ENCODE results near the gene SSR1.

SSR1 gene

DNA sequence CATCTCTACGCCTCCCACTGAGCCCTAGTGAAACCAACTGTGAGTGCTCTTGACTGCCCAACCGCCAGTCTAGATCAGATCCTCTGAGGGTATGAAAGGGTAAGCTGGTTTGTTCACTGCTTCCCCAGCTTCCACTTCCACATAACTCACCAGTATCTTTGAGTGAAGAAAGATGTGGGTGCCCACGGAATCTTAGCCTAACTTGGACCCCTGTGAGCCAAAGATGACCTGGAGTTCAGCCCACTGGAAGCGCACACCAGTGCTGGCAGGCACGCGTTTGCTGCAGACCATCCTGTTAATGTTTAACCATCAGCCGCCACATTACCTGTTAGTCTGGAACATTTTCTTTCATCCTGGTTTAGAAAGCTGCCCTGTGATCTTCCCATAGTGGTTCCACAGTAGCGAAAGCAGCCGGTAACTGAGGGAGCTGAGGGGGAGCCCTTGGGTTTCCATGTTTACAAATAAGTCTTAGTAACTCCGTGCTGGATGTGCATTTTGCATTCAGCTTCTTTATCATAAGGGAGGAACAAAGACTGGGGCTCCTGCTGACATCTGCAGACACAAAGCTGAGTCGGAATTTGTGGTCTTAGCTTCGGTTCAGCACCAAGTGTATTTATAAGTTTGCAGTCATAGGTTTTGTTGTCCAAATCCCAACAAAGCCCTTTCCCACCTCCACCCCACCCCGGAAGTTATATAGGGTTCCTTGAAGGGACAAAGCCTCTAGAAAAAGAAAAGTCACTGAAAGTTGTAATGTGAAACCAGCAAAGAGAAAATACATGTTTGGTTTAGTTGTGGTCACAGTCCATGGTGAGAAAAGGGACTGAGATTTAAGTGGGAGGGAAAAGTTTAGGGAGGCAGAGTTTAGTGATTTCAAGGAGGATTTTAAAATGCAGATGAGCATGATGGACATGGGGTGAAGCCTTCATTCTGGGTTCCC lies 71.0 kb downstream of the SSR1 start:
- H3K9ac ChIP-seq (ENCODE audit: low read length) = no peak overlapping the region
- no peaks in the 10 kb centered on the region for H4K20me1 ChIP-seq (ENCODE audit: low read depth, low read length)
- TF ChIP-seq, protein P1, sequence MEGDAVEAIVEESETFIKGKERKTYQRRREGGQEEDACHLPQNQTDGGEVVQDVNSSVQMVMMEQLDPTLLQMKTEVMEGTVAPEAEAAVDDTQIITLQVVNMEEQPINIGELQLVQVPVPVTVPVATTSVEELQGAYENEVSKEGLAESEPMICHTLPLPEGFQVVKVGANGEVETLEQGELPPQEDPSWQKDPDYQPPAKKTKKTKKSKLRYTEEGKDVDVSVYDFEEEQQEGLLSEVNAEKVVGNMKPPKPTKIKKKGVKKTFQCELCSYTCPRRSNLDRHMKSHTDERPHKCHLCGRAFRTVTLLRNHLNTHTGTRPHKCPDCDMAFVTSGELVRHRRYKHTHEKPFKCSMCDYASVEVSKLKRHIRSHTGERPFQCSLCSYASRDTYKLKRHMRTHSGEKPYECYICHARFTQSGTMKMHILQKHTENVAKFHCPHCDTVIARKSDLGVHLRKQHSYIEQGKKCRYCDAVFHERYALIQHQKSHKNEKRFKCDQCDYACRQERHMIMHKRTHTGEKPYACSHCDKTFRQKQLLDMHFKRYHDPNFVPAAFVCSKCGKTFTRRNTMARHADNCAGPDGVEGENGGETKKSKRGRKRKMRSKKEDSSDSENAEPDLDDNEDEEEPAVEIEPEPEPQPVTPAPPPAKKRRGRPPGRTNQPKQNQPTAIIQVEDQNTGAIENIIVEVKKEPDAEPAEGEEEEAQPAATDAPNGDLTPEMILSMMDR (IDR thresholded peaks at IDR 0.05; ENCODE audit: insufficient read depth, low read length, poor library complexity, severe bottlenecking) = no peak
- TF ChIP-seq EZH2phosphoT487 (conservative IDR thresholded peaks at IDR 0.05; ENCODE audit: low read length) = no peak
- no peak overlapping the region for H3K4me3 ChIP-seq (ENCODE audit: insufficient read depth, low read length, poor library complexity, severe bottlenecking)
- no peak overlapping the region for H3K4me2 ChIP-seq (ENCODE audit: low read depth, low read length, poor library complexity, severe bottlenecking)
- no peaks in the 10 kb centered on the region for H3F3A ChIP-seq (ENCODE audit: insufficient read depth)
- H3K27ac ChIP-seq (ENCODE audit: low read depth, low read length) = no peak overlapping the region
- H3K36me3 ChIP-seq (ENCODE audit: low read length) = no peaks in the 10 kb centered on the region
- H3K9me3 ChIP-seq (ENCODE audit: insufficient read depth, low read length) = no peaks in the 10 kb centered on the region
- no peaks in the 10 kb centered on the region for H3K27me3 ChIP-seq (ENCODE audit: low read length)
- H2AFZ ChIP-seq (ENCODE audit: low read depth, low read length, severe bottlenecking) = no peak overlapping the region
- H3K9me2 ChIP-seq (replicated peaks; ENCODE audit: insufficient read depth, low read length) = no peaks in the 10 kb centered on the region
- H3K79me2 ChIP-seq (ENCODE audit: insufficient read depth, low read length) = no peaks in the 10 kb centered on the region

DNA sequence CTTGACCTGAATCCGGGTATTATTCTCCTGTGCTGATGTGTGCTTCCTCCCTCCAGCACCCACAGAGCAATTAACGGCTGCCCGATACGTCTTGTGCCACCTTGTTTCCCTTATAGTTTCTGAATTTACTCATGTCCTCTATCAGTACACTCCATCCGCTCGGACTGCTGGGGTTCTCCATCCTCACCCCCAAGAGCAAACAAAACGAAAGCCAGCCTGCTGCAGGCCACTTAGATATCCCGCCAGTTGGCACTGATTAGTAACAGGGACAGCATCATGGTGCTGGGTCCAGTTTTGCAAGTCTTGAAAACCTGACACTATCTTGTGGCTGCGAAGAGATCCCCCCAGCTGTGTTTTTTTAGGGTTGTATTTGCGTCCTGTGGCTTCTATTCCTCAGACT lies 71.8 kb downstream of the SSR1 start:
- Histone ChIP-seq H3K79me2 (ENCODE audit: insufficient read depth, low read length) (no peaks in the 10 kb centered on the region), H3K27ac (ENCODE audit: low read depth, low read length) (no peak overlapping the region), H3K36me3 (ENCODE audit: low read length) (no peaks in the 10 kb centered on the region), H3K9ac (ENCODE audit: low read length) (no peak overlapping the region), H3K9me2 (replicated peaks; ENCODE audit: insufficient read depth, low read length) (no peaks in the 10 kb centered on the region), H3K27me3 (ENCODE audit: low read length) (no peaks in the 10 kb centered on the region), H2AFZ (ENCODE audit: low read depth, low read length, severe bottlenecking) (no peak overlapping the region), H3K4me2 (ENCODE audit: low read depth, low read length, poor library complexity, severe bottlenecking) (no peak overlapping the region), H4K20me1 (ENCODE audit: low read depth, low read length) (no peaks in the 10 kb centered on the region), H3K4me3 (ENCODE audit: insufficient read depth, low read length, poor library complexity, severe bottlenecking) (no peak overlapping the region), H3F3A (ENCODE audit: insufficient read depth) (no peaks in the 10 kb centered on the region), H3K9me3 (ENCODE audit: insufficient read depth, low read length) (no peaks in the 10 kb centered on the region)
- TF ChIP-seq EZH2phosphoT487 (conservative IDR thresholded peaks at IDR 0.05; ENCODE audit: low read length) = no peak
- TF ChIP-seq, protein P1 (IDR thresholded peaks at IDR 0.05; ENCODE audit: insufficient read depth, low read length, poor library complexity, severe bottlenecking) = no peak

DNA sequence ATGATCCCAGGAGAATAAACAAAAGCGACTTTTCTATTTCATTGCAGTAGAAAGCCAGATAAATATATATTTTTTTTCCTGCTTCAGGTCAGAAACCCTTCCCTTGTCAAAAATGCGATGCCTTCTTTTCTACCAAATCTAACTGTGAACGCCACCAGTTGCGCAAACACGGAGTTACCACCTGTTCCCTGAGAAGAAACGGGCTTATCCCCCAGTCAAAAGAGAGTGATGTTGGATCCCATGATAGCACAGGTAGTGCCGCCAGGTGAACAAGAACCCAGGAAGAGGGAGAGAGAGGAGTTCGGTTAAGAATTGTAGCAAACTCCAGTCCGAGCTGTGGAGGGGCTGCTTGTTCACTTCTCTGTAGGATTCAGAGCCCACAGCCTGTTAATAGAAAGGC lies 72.6 kb downstream of the SSR1 start:
- TF ChIP-seq, protein P1 (IDR thresholded peaks at IDR 0.05; ENCODE audit: insufficient read depth, low read length, poor library complexity, severe bottlenecking) = no peak
- TF ChIP-seq EZH2phosphoT487 (conservative IDR thresholded peaks at IDR 0.05; ENCODE audit: low read length) = no peak
- H3K36me3 ChIP-seq (ENCODE audit: low read length) = no peaks in the 10 kb centered on the region
- no peak overlapping the region for H3K9ac ChIP-seq (ENCODE audit: low read length)
- H3K4me2 ChIP-seq (ENCODE audit: low read depth, low read length, poor library complexity, severe bottlenecking) = no peak overlapping the region
- no peak overlapping the region for H2AFZ ChIP-seq (ENCODE audit: low read depth, low read length, severe bottlenecking)
- H3K27me3 ChIP-seq (ENCODE audit: low read length) = no peaks in the 10 kb centered on the region
- H3F3A ChIP-seq (ENCODE audit: insufficient read depth) = no peaks in the 10 kb centered on the region
- no peaks in the 10 kb centered on the region for H3K9me2 ChIP-seq (replicated peaks; ENCODE audit: insufficient read depth, low read length)
- H3K4me3 ChIP-seq (ENCODE audit: insufficient read depth, low read length, poor library complexity, severe bottlenecking) = no peak overlapping the region
- H4K20me1 ChIP-seq (ENCODE audit: low read depth, low read length) = no peaks in the 10 kb centered on the region
- no peak overlapping the region for H3K27ac ChIP-seq (ENCODE audit: low read depth, low read length)
- no peaks in the 10 kb centered on the region for H3K79me2 ChIP-seq (ENCODE audit: insufficient read depth, low read length)
- H3K9me3 ChIP-seq (ENCODE audit: insufficient read depth, low read length) = no peaks in the 10 kb centered on the region

Measured in SU-DHL-6 (cell line).